Mucosa of stomach (tissue), 1 donor: ENCODE data around the gene E2F4.

Experiments
- H3K27me3 ChIP-seq: one replicate; pipeline ENCODE4 v1.7.0; 2013; ENCODE audit warnings: mild to moderate bottlenecking, low read length; ENCODE audit not compliant: control insufficient read depth, insufficient read depth
- H3K36me3 ChIP-seq: one replicate; pipeline ENCODE4 v1.7.0; 2013; ENCODE audit warnings: low read length; ENCODE audit not compliant: control insufficient read depth, insufficient read depth
- H3K4me1 ChIP-seq: one replicate; pipeline ENCODE4 v1.7.0; 2013; ENCODE audit warnings: mild to moderate bottlenecking, low read length; ENCODE audit not compliant: control insufficient read depth, insufficient read depth
- H3K4me3 ChIP-seq: one replicate; pipeline ENCODE4 v1.7.0; 2013; ENCODE audit warnings: low read length
- H3K9ac ChIP-seq: one replicate; pipeline ENCODE4 v1.7.0; 2013; ENCODE audit warnings: mild to moderate bottlenecking, low read length, moderate library complexity
- H3K9me3 ChIP-seq: one replicate; pipeline ENCODE4 v1.7.0; 2013; ENCODE audit warnings: mild to moderate bottlenecking, low read length, moderate library complexity; ENCODE audit not compliant: control insufficient read depth
- donor health status: Pancreatic carcinoma.

Gene E2F4

GRCh38 chr16:67228034-67228785 lies 36.3 kb downstream of the E2F4 start:
- Histone ChIP-seq H3K4me3 (peak overlapping the region; percentile 93), H3K9ac (peak overlapping the region; percentile 82)

DNA sequence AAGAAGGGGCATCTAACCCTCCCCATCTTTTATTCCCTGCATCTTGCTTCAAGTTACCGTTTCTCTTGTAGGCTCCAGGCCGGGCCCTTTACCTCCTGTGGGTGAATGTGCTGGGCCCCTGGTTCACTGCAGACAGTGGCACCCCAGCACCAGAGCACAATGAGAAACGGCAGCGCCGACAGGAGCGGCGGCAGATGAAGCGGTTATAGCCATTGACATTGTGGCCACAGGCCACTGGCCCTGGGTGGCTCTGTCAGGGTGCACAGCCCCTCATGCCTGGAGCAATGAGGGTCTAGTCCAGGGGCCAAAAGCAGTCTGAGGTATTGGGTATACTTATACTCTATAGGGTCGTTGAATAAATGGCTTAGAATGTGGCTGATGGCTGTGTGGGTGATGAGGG lies 37.0 kb downstream of the E2F4 start:
- Histone ChIP-seq H3K36me3 (peaks cover 9% of the 10 kb centered on the region), H3K9me3 (no peaks in the 10 kb centered on the region), H3K4me1 (peaks cover 20% of the 10 kb centered on the region), H3K9ac (no peak overlapping the region), H3K27me3 (no peaks in the 10 kb centered on the region), H3K4me3 (no peak overlapping the region)

More at GRCh38 chr16:67228034-67228785, 36.3 kb downstream of the E2F4 start:
- peaks cover 24% of the 10 kb centered on the region for H3K4me1 ChIP-seq
- H3K27me3 ChIP-seq: no peaks in the 10 kb centered on the region
- H3K36me3 ChIP-seq: peaks cover 9% of the 10 kb centered on the region
- no peaks in the 10 kb centered on the region for H3K9me3 ChIP-seq

GRCh38 chr16:67229906-67230808 lies 38.2 kb downstream of the E2F4 start:
- Histone ChIP-seq H3K36me3 (peaks cover 9% of the 10 kb centered on the region), H3K27me3 (no peaks in the 10 kb centered on the region), H3K9ac (no peak overlapping the region), H3K4me1 (peaks cover 12% of the 10 kb centered on the region), H3K9me3 (no peaks in the 10 kb centered on the region), H3K4me3 (no peak overlapping the region)

DNA sequence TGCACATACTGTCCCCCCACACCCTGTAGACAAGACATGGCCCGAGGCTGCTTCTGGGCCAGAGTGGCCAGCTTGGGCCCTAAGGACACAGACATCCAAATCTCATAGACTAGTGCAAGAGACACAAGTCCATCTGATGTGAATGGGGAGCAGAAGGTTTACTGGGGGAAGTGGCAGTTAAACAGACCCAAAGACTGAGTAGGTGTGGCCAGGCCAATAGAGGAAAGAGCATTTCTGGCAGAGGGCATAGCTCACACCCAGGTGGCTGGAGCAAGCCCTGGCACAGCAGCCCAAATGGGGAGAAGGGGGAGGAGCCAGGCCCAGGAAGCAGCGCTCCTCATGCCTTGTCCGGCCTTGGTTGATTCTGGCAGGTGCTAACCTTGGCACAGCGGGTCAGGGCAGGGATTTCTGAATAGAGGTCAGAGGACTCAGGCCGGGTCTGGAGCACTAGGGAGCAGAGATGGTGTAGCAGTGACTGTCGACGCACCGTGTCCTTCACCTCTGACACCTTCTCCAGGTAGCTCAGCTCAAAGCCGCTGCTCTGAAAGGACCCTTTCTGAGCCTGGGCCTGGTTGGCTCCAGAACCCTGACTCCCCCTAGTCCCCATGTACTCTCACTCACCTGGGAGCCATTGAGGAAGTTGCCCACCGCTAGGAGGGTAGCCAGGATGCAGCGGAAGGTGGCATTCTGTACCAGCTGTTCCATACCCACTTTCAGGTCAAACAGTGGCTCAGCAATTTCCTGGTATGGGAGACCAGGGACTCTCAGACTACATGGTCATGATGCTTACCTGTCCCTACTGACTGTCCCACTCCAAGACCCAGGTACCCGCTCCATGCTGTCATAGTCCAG lies 39.1 kb downstream of the E2F4 start:
- no peak overlapping the region for H3K4me3 ChIP-seq
- peaks cover 15% of the 10 kb centered on the region for H3K36me3 ChIP-seq
- peaks cover 12% of the 10 kb centered on the region for H3K4me1 ChIP-seq
- H3K9me3 ChIP-seq: no peaks in the 10 kb centered on the region
- no peaks in the 10 kb centered on the region for H3K27me3 ChIP-seq
- no peak overlapping the region for H3K9ac ChIP-seq

GRCh38 chr16:67233596-67233995 lies 41.6 kb downstream of the E2F4 start:
- H3K27me3 ChIP-seq: no peaks in the 10 kb centered on the region
- no peaks in the 10 kb centered on the region for H3K9me3 ChIP-seq
- H3K36me3 ChIP-seq: peaks cover 23% of the 10 kb centered on the region
- no peak overlapping the region for H3K9ac ChIP-seq
- no peak overlapping the region for H3K4me3 ChIP-seq
- no peaks in the 10 kb centered on the region for H3K4me1 ChIP-seq

- Histone ChIP-seq H3K36me3 (peaks cover 23% of the 10 kb centered on the region), H3K4me3 (no peak overlapping the region)
Measured at GRCh38 chr16:67234180-67234597, 42.2 kb downstream of the E2F4 start.

DNA sequence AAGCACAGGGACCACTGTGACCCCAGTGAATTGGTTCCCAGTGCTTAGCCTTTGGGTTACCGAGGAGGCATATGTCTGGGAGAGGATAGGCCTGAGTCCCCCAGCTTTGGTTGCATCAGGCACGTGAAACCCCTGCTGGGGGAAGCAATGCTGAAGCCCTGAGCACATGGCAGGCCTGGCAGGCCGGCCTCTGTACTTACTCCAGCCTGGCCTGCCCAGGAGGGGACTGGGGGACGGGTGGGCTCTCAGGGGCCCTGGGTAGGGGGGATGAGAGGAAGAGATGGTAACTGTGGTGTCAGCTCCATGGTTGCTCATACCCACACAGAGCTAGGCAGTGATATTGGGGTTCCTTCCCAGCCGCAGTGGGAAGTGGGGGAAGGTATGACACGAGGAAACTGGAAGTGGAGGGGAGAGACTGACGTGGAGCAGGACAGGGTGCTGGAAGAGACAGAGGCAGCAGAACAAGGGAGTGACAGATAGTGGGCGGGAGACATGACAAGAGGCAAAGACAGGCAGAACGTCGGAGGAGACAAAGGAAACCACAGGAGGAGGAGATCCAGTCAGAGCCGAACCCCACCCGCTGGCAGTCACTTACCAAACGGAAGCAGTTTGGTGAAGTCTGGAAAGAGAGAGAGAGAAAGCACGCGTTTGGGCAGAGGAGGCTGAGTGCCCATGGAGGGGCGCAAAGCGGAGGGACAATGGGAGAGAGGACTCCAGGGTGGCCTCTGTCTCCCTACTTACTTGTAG lies 44.0 kb downstream of the E2F4 start:
- Histone ChIP-seq H3K36me3 (peaks cover 23% of the 10 kb centered on the region), H3K9me3 (no peaks in the 10 kb centered on the region), H3K9ac (no peak overlapping the region), H3K27me3 (no peaks in the 10 kb centered on the region), H3K4me1 (peaks cover 6% of the 10 kb centered on the region), H3K4me3 (no peak overlapping the region)

More at GRCh38 chr16:67234180-67234597, 42.2 kb downstream of the E2F4 start:
- H3K9me3 ChIP-seq: no peaks in the 10 kb centered on the region
- no peak overlapping the region for H3K9ac ChIP-seq
- H3K27me3 ChIP-seq: no peaks in the 10 kb centered on the region
- H3K4me1 ChIP-seq: no peaks in the 10 kb centered on the region

DNA sequence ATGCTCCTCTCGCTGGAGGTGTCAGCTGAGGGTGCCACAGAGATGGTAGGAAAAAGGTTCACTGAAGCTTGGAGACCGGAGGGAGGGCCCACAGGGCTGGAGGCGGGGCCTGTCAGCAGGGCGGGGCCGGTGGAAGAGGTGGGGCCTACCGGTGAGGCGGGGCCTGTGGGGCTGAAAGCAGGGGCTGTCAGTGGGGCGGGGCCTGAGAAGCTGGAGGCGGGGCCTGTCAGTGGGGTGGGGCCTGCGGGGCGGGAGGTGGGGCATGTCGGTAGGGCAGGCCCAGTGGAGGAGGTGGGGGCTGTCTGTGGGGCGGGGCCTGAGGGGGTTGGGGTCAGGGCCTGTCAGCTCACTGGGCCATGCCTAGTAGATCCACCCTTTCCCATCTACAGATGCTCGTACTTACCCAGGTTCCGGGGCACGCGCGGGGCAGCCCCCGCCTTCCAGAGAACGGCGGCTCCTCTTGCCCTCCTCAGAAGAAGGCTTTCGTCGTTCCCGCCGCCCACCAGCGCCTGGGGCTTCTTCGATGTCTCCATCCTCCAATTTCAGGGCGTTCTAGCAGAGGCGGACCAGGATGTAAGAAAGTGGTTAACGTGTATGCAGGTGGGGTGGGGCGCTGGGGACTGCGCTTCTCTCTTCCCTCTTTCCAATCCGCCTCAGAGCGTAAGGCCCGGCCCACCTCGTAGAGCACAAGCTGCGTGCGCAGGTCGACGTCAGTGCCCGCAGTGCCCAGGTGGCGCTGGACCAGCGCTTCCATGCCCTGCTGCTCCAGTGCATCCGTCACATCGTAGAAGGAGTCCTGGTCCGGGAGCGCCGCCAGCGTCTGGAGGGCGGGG lies 44.8 kb downstream of the E2F4 start:
- H3K4me3 ChIP-seq: no peak overlapping the region
- H3K27me3 ChIP-seq: no peaks in the 10 kb centered on the region
- H3K9me3 ChIP-seq: no peaks in the 10 kb centered on the region
- H3K4me1 ChIP-seq: peaks cover 14% of the 10 kb centered on the region
- H3K9ac ChIP-seq: no peak overlapping the region
- H3K36me3 ChIP-seq: peaks cover 16% of the 10 kb centered on the region

GRCh38 chr16:67237396-67238277 lies 45.7 kb downstream of the E2F4 start:
- no peak overlapping the region for H3K9ac ChIP-seq
- peaks cover 15% of the 10 kb centered on the region for H3K36me3 ChIP-seq

GRCh38 chr16:67238278-67238575 lies 46.3 kb downstream of the E2F4 start:
- Histone ChIP-seq H3K4me1 (peaks cover 21% of the 10 kb centered on the region), H3K9ac (no peak overlapping the region), H3K27me3 (no peaks in the 10 kb centered on the region), H3K4me3 (no peak overlapping the region), H3K9me3 (no peaks in the 10 kb centered on the region), H3K36me3 (peaks cover 15% of the 10 kb centered on the region)

More at GRCh38 chr16:67237396-67238277, 45.7 kb downstream of the E2F4 start:
- Histone ChIP-seq H3K27me3 (no peaks in the 10 kb centered on the region), H3K9me3 (no peaks in the 10 kb centered on the region), H3K4me3 (no peak overlapping the region), H3K4me1 (peaks cover 21% of the 10 kb centered on the region)
